ENCODE results near the gene MDM4.

Gene MDM4

GRCh38 chr1:204578867-204579664 is 62.9 kb downstream of the MDM4 start:
- DNase-seq (ENCODE audit: low read depth in 2 of 2): no peak

- DNase-seq (ENCODE audit: low read depth in 2 of 2): no peak
Measured at GRCh38 chr1:204579681-204580080, 63.5 kb downstream of the MDM4 start.

DNA sequence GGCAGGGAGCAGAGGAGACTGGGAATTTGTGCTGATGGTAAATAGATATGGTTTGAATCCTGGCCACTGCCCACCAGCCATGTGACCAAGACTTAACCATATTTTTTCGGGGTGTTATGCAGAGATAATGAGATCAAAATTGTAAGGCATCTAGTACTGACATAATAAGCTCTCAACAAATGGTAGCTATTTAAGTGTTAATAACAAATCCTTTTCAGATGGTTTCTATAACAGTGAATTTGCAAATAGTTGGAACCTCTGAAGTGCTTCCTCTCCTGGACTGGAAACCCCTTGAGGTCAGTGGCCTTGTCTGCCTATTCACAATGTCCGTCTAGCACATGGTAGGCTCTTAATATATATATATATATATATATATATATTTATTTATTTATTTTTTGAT is 64.7 kb downstream of the MDM4 start:
- no peak for DNase-seq (ENCODE audit: low read depth in 2 of 2)

GRCh38 chr1:204581759-204582158 is 65.6 kb downstream of the MDM4 start:
- no peak for DNase-seq (ENCODE audit: low read depth in 2 of 2)

DNA sequence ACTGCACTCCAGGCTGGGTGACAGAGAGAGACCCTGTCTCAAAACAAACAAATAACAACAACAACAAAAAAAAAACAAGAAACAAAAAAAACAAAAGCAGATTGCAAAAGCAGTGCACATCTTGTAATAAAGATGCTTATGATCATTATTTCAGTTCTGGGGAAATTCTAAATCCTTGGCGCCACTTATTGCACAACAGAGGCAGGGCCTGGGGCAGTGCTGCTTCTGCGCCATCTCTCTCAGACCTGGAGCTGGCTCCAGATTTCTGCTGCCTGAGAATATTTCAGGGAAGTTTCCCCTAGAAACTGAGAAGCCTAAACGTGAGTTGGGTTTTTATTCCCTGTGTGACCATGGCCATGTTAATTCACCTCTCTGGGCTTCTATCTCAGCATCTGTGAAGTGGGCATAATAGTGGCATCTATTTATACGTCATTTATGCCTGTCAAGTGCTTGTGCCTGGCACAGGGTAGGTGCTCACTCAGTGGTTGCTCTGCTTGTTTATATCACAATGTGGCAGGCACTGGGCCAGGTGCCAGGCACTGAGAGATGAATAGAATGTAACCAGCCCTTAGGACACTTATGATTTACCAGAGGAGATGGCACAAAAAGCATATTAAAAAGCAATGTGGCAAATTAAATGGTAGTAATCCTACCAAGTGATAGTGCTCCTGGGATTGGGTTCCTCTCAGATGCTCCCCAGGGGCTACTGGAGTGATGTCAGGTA is 67.9 kb downstream of the MDM4 start:
- DNase-seq (ENCODE audit: low read depth in 2 of 2): no peak

DNA sequence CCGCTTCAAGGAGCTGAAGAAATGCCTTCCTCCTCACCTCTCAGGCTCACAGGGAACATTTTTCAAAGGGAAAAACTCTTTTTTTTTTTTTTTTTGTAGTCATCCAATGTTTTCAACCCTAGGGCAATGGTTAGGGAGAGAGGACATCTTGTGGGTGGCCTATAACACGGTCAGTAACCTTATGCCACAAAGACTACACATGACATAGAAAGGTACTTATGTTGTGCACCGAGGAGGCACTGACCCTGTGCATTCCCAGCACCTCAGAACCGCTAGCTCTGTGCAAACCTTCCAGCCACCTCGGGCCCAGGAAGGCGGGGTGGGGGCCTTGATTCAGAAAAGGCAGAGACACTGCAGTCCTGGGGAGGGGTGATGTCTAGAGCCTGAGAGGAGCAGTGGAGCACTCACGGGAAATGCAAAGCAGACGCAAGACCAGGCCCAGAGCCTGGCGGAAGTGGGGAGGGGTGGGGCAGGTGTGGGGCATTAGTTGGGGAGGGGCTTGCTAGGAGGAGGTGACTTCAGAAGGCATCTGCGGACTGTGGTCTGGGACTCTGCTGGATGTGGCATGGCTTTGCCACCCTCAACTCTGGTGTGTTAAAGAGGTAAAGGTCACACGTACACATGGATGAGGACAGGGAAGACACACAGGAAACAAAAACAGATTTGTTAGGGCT is 68.6 kb downstream of the MDM4 start:
- no peak for DNase-seq (ENCODE audit: low read depth in 2 of 2)

- no peak for DNase-seq (ENCODE audit: low read depth in 2 of 2)
Measured at GRCh38 chr1:204587621-204588020, 71.4 kb downstream of the MDM4 start.

DNA sequence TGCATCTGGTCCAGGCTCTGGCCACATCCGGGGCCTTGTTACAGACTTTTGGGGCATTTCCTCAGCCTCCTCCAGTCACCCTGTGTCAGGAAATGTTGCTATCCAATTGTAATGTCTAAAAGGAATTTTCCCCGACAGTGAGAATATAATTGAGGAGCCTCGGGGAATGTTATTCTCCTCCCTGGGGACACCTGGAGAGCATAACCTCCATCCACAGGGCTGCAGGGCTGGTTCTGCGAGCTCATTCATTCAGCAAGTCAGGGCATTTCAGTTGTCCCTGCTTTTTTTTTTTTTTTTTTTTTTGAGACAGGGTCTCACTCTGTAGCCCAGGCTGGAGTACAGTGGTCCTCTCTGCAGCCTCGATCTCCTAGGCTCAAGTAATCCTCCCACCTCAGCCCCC is 72.6 kb downstream of the MDM4 start:
- no peak for DNase-seq (ENCODE audit: low read depth in 2 of 2)

- no peak for DNase-seq (ENCODE audit: low read depth in 2 of 2)
Measured at GRCh38 chr1:204589409-204590038, 73.3 kb downstream of the MDM4 start.

GRCh38 chr1:204591473-204592090 is 75.4 kb downstream of the MDM4 start:
- no peak for DNase-seq (ENCODE audit: low read depth in 2 of 2)

DNA sequence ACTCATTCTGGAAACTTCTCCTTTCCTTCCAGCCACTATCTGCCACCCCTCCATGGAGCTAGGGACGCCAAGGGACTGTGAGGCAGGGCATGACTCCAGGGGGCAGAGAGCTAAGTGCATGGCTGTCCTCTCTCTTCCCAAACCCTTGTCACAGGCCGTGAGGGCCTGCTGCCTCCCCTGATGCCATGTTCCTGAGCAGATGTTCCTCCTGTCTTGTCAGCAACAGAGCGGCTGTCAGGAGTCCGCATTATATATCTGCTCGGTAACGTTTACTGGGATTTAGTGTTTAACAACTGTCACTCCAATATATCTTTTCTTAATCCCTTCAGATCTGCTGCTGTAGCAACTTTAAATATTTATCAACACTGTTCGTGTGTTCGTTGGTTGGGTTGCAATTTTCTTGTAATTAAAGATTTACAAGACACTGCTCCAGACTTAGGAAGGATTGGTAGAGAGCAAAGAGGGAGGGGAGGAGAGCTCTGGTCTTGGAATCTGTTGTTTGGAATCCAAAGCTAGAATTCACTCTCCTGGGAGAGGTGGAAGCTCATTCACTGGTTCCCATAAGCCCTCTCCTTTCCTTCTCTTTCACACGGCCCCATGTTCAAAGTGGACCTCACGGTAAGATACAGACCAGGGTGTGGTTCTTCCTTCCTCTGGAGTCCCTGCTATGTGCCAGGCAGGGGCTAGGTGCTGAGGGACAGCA is 76.2 kb downstream of the MDM4 start:
- DNase-seq (ENCODE audit: low read depth in 2 of 2): no peak

DNA sequence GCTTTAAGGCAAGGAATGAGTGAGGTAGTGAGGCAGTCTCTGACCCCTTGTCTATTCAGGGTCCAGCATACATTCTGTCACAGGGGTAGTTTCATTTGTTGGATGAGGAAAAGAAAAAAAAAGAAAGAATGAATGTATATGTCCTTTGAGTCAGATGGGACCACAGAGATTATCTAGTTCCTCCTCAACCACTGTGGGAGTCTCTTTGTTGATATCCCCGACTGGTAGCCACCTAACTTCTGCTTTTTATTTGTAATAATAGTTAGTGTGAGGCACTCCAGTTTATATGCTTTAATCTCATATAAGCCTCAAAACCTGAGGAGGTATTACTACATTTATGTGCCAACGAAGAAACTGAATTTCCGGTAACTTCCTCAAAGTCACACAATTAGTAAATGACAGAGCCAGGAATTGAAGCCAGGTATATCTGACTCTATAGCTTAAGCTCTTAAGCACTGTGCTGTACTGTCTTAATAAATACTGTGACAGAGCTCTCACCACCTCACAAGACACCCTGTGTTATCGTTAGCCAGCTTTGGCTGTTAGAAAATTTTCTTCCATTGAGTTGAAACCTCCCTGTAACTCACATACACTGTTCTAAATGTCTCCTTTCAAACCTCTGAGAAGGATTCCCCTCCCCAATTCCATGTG is 82.2 kb downstream of the MDM4 start:
- no peak for DNase-seq (ENCODE audit: low read depth in 2 of 2)

DNA sequence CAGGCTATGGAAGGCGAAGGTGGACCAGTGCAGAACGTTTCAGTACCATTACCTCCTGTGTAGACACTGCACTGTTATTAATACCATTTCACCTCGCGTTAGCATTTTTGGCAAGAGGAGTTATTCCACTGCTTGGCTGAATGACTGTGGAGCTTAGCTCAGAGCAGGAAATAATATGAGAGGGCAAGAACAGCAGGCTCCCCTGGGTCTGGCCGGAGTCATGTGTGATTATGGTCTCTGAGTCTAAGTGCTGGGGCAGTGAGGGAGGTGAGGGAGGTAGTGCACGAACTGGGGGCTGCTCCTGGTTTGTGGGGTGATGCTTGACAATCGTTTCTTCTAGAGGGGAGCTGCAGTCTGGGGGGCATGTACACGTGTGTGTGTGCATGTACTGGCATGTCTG is 82.9 kb downstream of the MDM4 start:
- DNase-seq (ENCODE audit: low read depth in 2 of 2): no peak

GRCh38 chr1:204599596-204599995 is 83.4 kb downstream of the MDM4 start:
- no peak for DNase-seq (ENCODE audit: low read depth in 2 of 2)

DNA sequence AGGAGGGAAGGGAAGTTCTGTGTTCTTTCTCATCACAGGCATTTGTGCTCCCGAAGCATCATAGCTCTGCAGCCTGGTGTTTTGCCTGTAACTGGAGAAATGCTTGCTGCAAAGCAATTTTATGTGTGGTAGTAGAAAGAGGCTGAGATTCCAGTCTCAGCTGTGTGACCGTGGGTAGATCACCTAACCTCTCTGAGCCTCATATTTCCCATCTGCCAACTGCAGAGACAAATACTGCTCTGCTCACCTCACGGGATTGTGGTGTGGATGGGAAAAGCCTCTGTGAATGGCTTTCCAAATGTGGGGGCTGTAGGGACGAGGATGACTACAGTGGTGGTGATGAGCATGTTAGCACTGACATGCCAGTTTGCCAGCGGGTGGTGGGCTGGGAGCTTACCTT is 84.0 kb downstream of the MDM4 start:
- no peak for DNase-seq (ENCODE audit: low read depth in 2 of 2)

GRCh38 chr1:204600968-204601367 is 84.8 kb downstream of the MDM4 start:
- no peak for DNase-seq (ENCODE audit: low read depth in 2 of 2)

- no peak for DNase-seq (ENCODE audit: low read depth in 2 of 2)
Measured at GRCh38 chr1:204602111-204602579, 85.9 kb downstream of the MDM4 start.

DNA sequence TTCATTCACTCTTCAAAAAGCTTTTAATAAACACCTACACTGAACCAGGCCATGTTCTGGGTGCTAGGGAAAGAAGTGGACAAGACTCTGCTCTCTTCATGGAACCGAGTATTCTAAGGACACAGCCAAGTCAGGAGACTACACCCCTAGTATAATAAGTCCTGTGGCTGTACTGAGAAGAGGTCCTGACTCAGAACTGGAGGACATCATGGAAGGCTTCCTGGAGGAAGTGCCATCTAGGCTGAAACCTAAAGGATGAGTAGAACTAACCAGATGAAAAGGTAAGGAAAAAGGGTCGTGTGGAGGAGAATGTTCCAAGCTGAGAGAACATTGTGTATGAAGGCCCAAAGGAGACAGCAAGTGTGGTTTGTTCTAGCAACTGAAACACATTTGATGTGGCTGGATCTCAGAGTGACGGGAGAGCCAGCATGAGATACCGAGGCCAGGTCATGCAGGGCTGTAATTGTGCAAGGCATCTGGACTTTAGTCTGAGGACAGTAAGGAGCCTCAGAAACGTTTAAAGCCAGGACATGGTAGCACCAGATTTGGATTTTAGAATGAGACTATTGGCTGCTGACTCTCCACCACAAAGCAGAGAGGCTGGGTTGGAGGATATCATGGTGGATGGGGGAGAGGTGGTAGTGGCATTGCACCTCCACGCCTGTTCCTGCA is 86.8 kb downstream of the MDM4 start:
- no peak for DNase-seq (ENCODE audit: low read depth in 2 of 2)

GRCh38 chr1:204605791-204606190 is 89.6 kb downstream of the MDM4 start:
- DNase-seq (ENCODE audit: low read depth in 2 of 2): no peak

Measured in stimulated activated CD8-positive, alpha-beta memory T cell treated with anti-CD3 and anti-CD28 coated beads, Interleukin-2, amount 100 ng/mL, for 1 hour (primary cell).